ENCODE data around the gene ARHGAP25.
"Not testable (repeated sequence)": the region's sequence is repeated elsewhere in the genome, so short reads cannot be mapped to it uniquely, and the experiment has no call there.

The ARHGAP25 gene

GRCh38 chr2:68799140-68800026 is 64.8 kb downstream of the ARHGAP25 start:
- no peak for DNase-seq (ENCODE audit: low spot score)

GRCh38 chr2:68800027-68800401 is 65.4 kb downstream of the ARHGAP25 start:
- DNase-seq (ENCODE audit: low spot score) = no peak

- no peak for DNase-seq (ENCODE audit: low spot score)
These were observed 65.9 kb downstream of the ARHGAP25 start for GRCh38 chr2:68800517-68800916.

GRCh38 chr2:68802161-68802560 is 67.5 kb downstream of the ARHGAP25 start:
- not testable (repeated sequence) for DNase-seq (ENCODE audit: low spot score)

GRCh38 chr2:68805025-68805424 is 70.4 kb downstream of the ARHGAP25 start:
- no peak for DNase-seq (ENCODE audit: low spot score)

GRCh38 chr2:68806511-68807109 is 72.0 kb downstream of the ARHGAP25 start:
- no peak for DNase-seq (ENCODE audit: low spot score)

GRCh38 chr2:68807821-68808266 is 73.2 kb downstream of the ARHGAP25 start:
- DNase-seq (ENCODE audit: low spot score) = no peak

GRCh38 chr2:68809324-68810240 is 75.0 kb downstream of the ARHGAP25 start:
- DNase-seq (ENCODE audit: low spot score) = no peak

GRCh38 chr2:68811364-68811763 is 76.8 kb downstream of the ARHGAP25 start:
- no peak for DNase-seq (ENCODE audit: low spot score)

- no peak for DNase-seq (ENCODE audit: low spot score)
These were observed 77.6 kb downstream of the ARHGAP25 start for GRCh38 chr2:68812251-68812650.

GRCh38 chr2:68813596-68813995 is 79.0 kb downstream of the ARHGAP25 start:
- no peak for DNase-seq (ENCODE audit: low spot score)

- DNase-seq (ENCODE audit: low spot score) = no peak
These were observed 82.7 kb downstream of the ARHGAP25 start for GRCh38 chr2:68817306-68817705.

- DNase-seq (ENCODE audit: low spot score) = no peak
These were observed 84.9 kb downstream of the ARHGAP25 start for GRCh38 chr2:68819556-68819955.

GRCh38 chr2:68822207-68822872 is 87.7 kb downstream of the ARHGAP25 start:
- DNase-seq (ENCODE audit: low spot score) = no peak

GRCh38 chr2:68824831-68825230 is 90.2 kb downstream of the ARHGAP25 start:
- DNase-seq (ENCODE audit: low spot score) = no peak

GRCh38 chr2:68825866-68826265 is 91.3 kb downstream of the ARHGAP25 start:
- no peak for DNase-seq (ENCODE audit: low spot score)

GRCh38 chr2:68827666-68828065 is 93.1 kb downstream of the ARHGAP25 start:
- no peak for DNase-seq (ENCODE audit: low spot score)

- DNase-seq (ENCODE audit: low spot score) = no peak
These were observed 94.5 kb downstream of the ARHGAP25 start for GRCh38 chr2:68828887-68829708.

- DNase-seq (ENCODE audit: low spot score) = no peak
These were observed 95.1 kb downstream of the ARHGAP25 start for GRCh38 chr2:68829749-68830148.

GRCh38 chr2:68831686-68832232 is 97.1 kb downstream of the ARHGAP25 start:
- DNase-seq (ENCODE audit: low spot score) = no peak
